PC-9 (cell line): ENCODE data around the gene KLC1. TPM values are rescaled to one million over a fixed set of nuclear protein-coding genes. Genes with fewer than 3 reads are reported as not detected.

ENCODE experiments used
- BruUV-seq: library from RNA; stranded (reverse); fragments of 400-500 nt; replicated peaks from 2 replicates; lab custom pipeline; 2021; lab: Mats Ljungman, UMichigan
- CTCF ChIA-PET: fragments of 300-600 bp; sonication (Branson Sonifier 250); formaldehyde crosslinking; loops from one replicate; lab custom pipeline; 2022; ENCODE audit warnings: antibody characterized with exemption; lab: Charles Lee
- POLR2A ChIA-PET: fragments of 300-600 bp; sonication (Branson Sonifier 250); formaldehyde crosslinking; loops from one replicate; lab custom pipeline; 2022; ENCODE audit warnings: antibody characterized with exemption; ENCODE audit not compliant: unreplicated experiment; lab: Charles Lee
- DNase-seq, 2 experiments: peaks; one replicate each; pipeline versions ENCODE4 v3.0.0 to v3.0.0-alpha.2; 2015 to 2022; ENCODE audit warnings: mixed read lengths in 1 of 2
- H2AFZ ChIP-seq: fragments of 200-600 bp; sonication (generic); 2 replicates; pipeline ENCODE4 v1.8.1; 2017; ENCODE audit warnings: antibody characterized with exemption
- H3F3A ChIP-seq: fragments of 200-600 bp; sonication (generic); 2 replicates; pipeline ENCODE4 v1.8.1; 2017; ENCODE audit warnings: antibody characterized with exemption, mild to moderate bottlenecking, low read depth; ENCODE audit not compliant: insufficient read depth
- H3K27ac ChIP-seq: fragments of 200-600 bp; sonication (generic); 2 replicates; pipeline ENCODE4 v1.6.1; 2016; ENCODE audit warnings: mixed run types
- H3K27me3 ChIP-seq: fragments of 200-600 bp; sonication (generic); 2 replicates; pipeline ENCODE4 v1.6.1; 2016; ENCODE audit warnings: low read depth, mixed run types; ENCODE audit not compliant: insufficient read depth
- H3K36me3 ChIP-seq: fragments of 200-600 bp; sonication (generic); 2 replicates; pipeline ENCODE4 v1.6.1; 2016; ENCODE audit warnings: low read depth, mixed run types
- H3K4me1 ChIP-seq: fragments of 200-600 bp; sonication (generic); replicated peaks from 2 replicates; pipeline ENCODE4 v1.6.1; 2016; ENCODE audit warnings: mixed run types; ENCODE audit not compliant: insufficient read depth
- H3K4me2 ChIP-seq: fragments of 200-600 bp; sonication (generic); 2 replicates; pipeline ENCODE4 v1.6.1; 2017; ENCODE audit warnings: mixed run types
- H3K4me3 ChIP-seq: fragments of 200-600 bp; sonication (generic); 2 replicates; pipeline ENCODE4 v1.6.1; 2016; ENCODE audit warnings: mixed run types
- H3K79me2 ChIP-seq: fragments of 200-600 bp; sonication (generic); 2 replicates; pipeline ENCODE4 v1.6.1; 2017; ENCODE audit warnings: low read depth, mixed run types
- H3K9me2 ChIP-seq: fragments of 200-600 bp; sonication (generic); 2 replicates; pipeline ENCODE4 v1.8.1; 2017; ENCODE audit warnings: mild to moderate bottlenecking; ENCODE audit not compliant: insufficient read depth
- H3K9me3 ChIP-seq: fragments of 200-600 bp; sonication (generic); 2 replicates; pipeline ENCODE4 v1.8.1; 2016; ENCODE audit warnings: low read depth; ENCODE audit not compliant: insufficient read depth
- H4K20me1 ChIP-seq: fragments of 200-600 bp; sonication (generic); 2 replicates; pipeline ENCODE4 v1.8.1; 2017; ENCODE audit not compliant: insufficient read depth
- EZH2 ChIP-seq: fragments of 200-600 bp; sonication (generic); IDR thresholded peaks from 2 replicates; pipeline ENCODE4 v1.8.0; 2017; ENCODE audit warnings: antibody characterized with exemption, low read depth
- intact Hi-C: fragments of 100-400 bp; cut with micrococcal nuclease; formaldehyde crosslinking; loops from one replicate; pipeline ENCODE4 v1.10.0; 2022; ENCODE audit not compliant: unreplicated experiment
- total RNA-seq: library from RNA; stranded (reverse); gene quantifications from 2 replicates; pipeline ENCODE4 v1.2.3, GENCODE V29; 2021
- TF ChIP-seq, protein P1 (sequence below): fragments of 200-600 bp; sonication (generic); conservative IDR thresholded peaks from 2 replicates; pipeline ENCODE4 v1.6.1; 2017; ENCODE audit warnings: mixed run types, antibody characterized with exemption, mild to moderate bottlenecking, moderate library complexity

KLC1 gene
- total RNA-seq, 1 experiment from 2014 or later: 254 TPM

DNA sequence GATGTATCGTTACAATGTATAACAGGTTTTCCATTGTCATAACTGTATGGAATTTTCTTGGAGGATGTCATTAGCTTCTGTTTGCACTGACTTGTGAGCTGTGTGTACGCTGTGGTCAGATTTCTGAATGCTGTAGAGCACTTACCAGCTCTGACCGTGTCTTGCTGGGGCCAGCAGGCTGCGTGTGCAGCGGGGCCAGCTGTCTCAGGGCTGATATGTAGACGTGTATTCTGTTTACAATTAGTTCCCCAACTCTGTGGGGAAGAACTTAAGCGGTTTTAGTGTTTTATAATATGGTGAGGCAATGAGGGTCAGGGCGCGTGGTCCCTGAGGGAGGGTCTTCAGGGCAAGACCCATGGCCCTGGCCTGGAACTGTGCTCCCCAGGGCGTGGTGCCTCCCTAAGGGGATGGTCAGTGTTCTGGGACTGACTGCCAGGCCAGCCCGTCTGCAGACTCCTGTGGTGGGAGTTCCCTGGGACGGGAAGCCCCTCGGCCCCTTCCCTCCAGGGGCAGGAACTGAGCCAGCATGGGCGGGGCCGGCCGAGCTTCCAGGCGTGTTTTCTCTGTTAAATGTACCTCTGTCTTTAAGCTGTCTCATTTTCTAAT lies 67.6 kb downstream of the KLC1 start:
- Histone ChIP-seq H3K27me3 (no peaks in the 10 kb centered on the region), H3K4me2 (no peak overlapping the region), H3K79me2 (no peaks in the 10 kb centered on the region), H3K4me1 (peaks cover 15% of the 10 kb centered on the region), H3K9me3 (no peaks in the 10 kb centered on the region), H3K4me3 (no peak overlapping the region), H3K9me2 (no peaks in the 10 kb centered on the region), H3K27ac (no peak overlapping the region), H3K36me3 (peaks cover 36% of the 10 kb centered on the region), H3F3A (peaks cover 69% of the 10 kb centered on the region), H4K20me1 (peaks cover 56% of the 10 kb centered on the region), H2AFZ (no peak overlapping the region)
- intact Hi-C loops: no loop called here
- POLR2A ChIA-PET: interaction anchor here (0.5 to 0.6 kb wide), 2 partner anchors 35 to 132 kb away, joined by 7 to 8 read pairs; no protein-coding TSS in a partner anchor
- no TSS peak for BruUV-seq
- no peak for DNase-seq
- TF ChIP-seq, protein P1, sequence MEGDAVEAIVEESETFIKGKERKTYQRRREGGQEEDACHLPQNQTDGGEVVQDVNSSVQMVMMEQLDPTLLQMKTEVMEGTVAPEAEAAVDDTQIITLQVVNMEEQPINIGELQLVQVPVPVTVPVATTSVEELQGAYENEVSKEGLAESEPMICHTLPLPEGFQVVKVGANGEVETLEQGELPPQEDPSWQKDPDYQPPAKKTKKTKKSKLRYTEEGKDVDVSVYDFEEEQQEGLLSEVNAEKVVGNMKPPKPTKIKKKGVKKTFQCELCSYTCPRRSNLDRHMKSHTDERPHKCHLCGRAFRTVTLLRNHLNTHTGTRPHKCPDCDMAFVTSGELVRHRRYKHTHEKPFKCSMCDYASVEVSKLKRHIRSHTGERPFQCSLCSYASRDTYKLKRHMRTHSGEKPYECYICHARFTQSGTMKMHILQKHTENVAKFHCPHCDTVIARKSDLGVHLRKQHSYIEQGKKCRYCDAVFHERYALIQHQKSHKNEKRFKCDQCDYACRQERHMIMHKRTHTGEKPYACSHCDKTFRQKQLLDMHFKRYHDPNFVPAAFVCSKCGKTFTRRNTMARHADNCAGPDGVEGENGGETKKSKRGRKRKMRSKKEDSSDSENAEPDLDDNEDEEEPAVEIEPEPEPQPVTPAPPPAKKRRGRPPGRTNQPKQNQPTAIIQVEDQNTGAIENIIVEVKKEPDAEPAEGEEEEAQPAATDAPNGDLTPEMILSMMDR: no peak
- TF ChIP-seq EZH2: no peak
- CTCF ChIA-PET: no interaction called here

DNA sequence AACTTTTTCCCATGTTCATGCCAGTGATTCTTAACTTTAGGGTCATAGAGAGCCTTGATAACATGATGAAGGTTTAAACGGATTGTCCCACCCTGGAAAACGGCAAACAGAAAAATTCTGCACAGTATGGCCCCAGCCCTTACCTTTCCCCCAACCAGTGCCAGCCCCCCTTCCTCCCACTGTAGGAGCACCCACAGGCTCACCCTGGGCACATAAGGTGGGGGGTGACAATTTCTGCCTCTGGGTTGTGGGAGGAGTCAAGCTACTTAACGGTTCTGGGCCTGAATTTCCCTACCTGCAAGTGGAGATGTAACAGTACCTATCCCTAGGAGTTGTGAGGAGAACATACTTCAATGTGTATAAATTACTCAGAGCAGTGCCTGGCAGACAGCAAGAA lies 68.2 kb downstream of the KLC1 start:
- Histone ChIP-seq H3K27me3 (no peaks in the 10 kb centered on the region), H3K9me3 (no peaks in the 10 kb centered on the region), H3K4me3 (no peak overlapping the region), H3K9me2 (no peaks in the 10 kb centered on the region), H3F3A (peaks cover 63% of the 10 kb centered on the region), H2AFZ (no peak overlapping the region), H3K4me1 (peaks cover 15% of the 10 kb centered on the region), H3K79me2 (no peaks in the 10 kb centered on the region), H3K27ac (no peak overlapping the region), H3K4me2 (no peak overlapping the region), H3K36me3 (peaks cover 31% of the 10 kb centered on the region), H4K20me1 (peaks cover 50% of the 10 kb centered on the region)
- no peak for DNase-seq
- ChIA-PET POLR2A (no interaction called here), CTCF (no interaction called here)
- intact Hi-C loops: no loop called here
- TF ChIP-seq EZH2: no peak
- TF ChIP-seq, protein P1: no peak
- no TSS peak for BruUV-seq

DNA sequence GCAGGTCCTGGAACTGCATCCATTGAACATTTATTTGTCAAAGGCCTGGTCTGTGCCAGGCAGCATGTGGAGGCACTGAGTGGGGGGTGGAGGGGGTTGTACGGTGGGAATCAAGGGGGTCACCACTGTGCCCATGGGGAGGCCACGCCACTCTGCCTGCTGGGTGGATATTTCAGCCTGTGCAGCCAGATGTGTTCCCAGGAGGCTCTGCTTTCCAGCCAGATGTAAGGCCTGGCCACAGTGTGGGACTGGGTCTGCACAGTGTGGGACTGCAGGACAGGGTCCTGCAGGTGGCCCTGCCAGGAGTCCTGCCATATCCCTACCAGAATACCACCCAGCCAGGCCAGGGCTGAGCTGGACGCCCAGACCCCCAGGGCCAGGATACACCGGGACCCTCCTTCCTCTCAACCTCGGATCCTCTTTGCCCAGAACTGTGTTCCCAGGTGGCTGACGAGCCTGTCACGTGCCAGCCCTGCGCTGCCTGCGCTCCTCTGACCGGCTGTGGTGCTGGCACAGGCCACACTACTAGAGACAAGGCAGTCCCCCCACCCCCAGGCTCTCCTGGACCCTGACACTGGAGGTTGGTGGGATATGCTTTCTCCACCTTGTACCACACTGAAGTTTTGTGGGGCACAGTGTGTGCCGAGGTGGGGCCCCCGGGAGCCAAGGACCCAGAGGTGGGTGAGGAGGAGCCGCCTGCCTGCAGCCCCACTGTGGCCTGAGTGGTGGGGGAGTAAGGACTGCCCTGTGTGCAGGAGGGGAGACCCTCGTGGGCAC lies 68.8 kb downstream of the KLC1 start:
- H3K27me3 ChIP-seq: no peaks in the 10 kb centered on the region
- H3K79me2 ChIP-seq: no peaks in the 10 kb centered on the region
- H3K36me3 ChIP-seq: peaks cover 25% of the 10 kb centered on the region; the same call in 1 of the 2 replicates
- no peaks in the 10 kb centered on the region for H3K9me2 ChIP-seq
- POLR2A ChIA-PET: no interaction called here
- no peak overlapping the region for H3K4me2 ChIP-seq
- H3F3A ChIP-seq: peaks cover 58% of the 10 kb centered on the region
- no peak overlapping the region for H2AFZ ChIP-seq
- intact Hi-C loops: no loop called here
- H3K27ac ChIP-seq: no peak overlapping the region
- no peak for TF ChIP-seq EZH2
- TF ChIP-seq, protein P1: no peak
- DNase-seq: no peak
- no TSS peak for BruUV-seq
- H3K4me1 ChIP-seq: peaks cover 10% of the 10 kb centered on the region
- H4K20me1 ChIP-seq: peaks cover 44% of the 10 kb centered on the region
- no peaks in the 10 kb centered on the region for H3K9me3 ChIP-seq
- H3K4me3 ChIP-seq: no peak overlapping the region
- CTCF ChIA-PET: no interaction called here
